ENCODE measurements around the gene LRRC9. TPM values are rescaled to one million over a fixed set of nuclear protein-coding genes. Genes with fewer than 3 reads are reported as not detected.

LRRC9 gene
- not detected for total RNA-seq

- POLR2A ChIA-PET: no interaction called here
- Mint-ChIP-seq H3K27ac (no peak within 1 kb of the TSS), H3K4me1 (peaks cover 5% of the 10 kb centered on the region), H3K36me3 (ENCODE audit: low read depth) (no peaks in the 10 kb centered on the region), H3K9me3 (no peaks in the 10 kb centered on the region), H3K4me3 (peak within 1 kb of the TSS; percentile 16), H3K27me3 (peaks cover 51% of the 10 kb centered on the region)
- DNase-seq: peak; percentile 10
- CTCF ChIA-PET: no interaction called here
These were observed at the start of gene LRRC9 for GRCh38 chr14:59919570-59920377. LRRC9 (plus strand) TSS chr14:59920144.

GRCh38 chr14:59870277-59871165, 49.4 kb upstream of the LRRC9 start, which contains the start of gene RTN1:
RTN1 (minus strand) TSS chr14:59870776; CDS start chr14:59870630, 146 bp downstream.
- peaks cover 65% of the 10 kb centered on the region for H3K27me3 Mint-ChIP-seq
- H3K4me3 Mint-ChIP-seq: peak within 1 kb of the TSS; percentile 69
- CTCF ChIA-PET: no interaction called here
- DNase-seq: peak; percentile 13
- H3K36me3 Mint-ChIP-seq (ENCODE audit: low read depth): peaks cover 3% of the 10 kb centered on the region
- peak within 1 kb of the TSS; percentile 50 for H3K27ac Mint-ChIP-seq
- H3K4me1 Mint-ChIP-seq: peaks cover 4% of the 10 kb centered on the region
- POLR2A ChIA-PET: no interaction called here
- H3K9me3 Mint-ChIP-seq: no peaks in the 10 kb centered on the region

GRCh38 chr14:59871166-59871495, 48.8 kb upstream of the LRRC9 start:
- POLR2A ChIA-PET: no interaction called here
- CTCF ChIA-PET: no interaction called here
- peaks cover 3% of the 10 kb centered on the region for H3K36me3 Mint-ChIP-seq (ENCODE audit: low read depth)
- no peaks in the 10 kb centered on the region for H3K9me3 Mint-ChIP-seq
- H3K4me1 Mint-ChIP-seq: peaks cover 4% of the 10 kb centered on the region
- no peak for DNase-seq
- peak overlapping the region; percentile 50 for H3K27ac Mint-ChIP-seq
- peaks cover 60% of the 10 kb centered on the region for H3K27me3 Mint-ChIP-seq
- H3K4me3 Mint-ChIP-seq: peak overlapping the region; percentile 69

GRCh38 chr14:59882957-59883356, 37.0 kb upstream of the LRRC9 start:
- Mint-ChIP-seq H3K4me3 (no peak overlapping the region), H3K4me1 (no peaks in the 10 kb centered on the region), H3K36me3 (ENCODE audit: low read depth) (no peaks in the 10 kb centered on the region), H3K27ac (no peak overlapping the region), H3K27me3 (peaks cover 18% of the 10 kb centered on the region), H3K9me3 (no peaks in the 10 kb centered on the region)
- no peak for DNase-seq
- POLR2A ChIA-PET: no interaction called here
- CTCF ChIA-PET: no interaction called here

GRCh38 chr14:59890676-59891075, 29.3 kb upstream of the LRRC9 start:
- no peak overlapping the region for H3K27ac Mint-ChIP-seq
- ChIA-PET POLR2A (no interaction called here), CTCF (no interaction called here)

GRCh38 chr14:59895721-59896120, 24.2 kb upstream of the LRRC9 start:
- H3K9me3 Mint-ChIP-seq: no peaks in the 10 kb centered on the region

More at GRCh38 chr14:59890676-59891075, 29.3 kb upstream of the LRRC9 start:
- no peaks in the 10 kb centered on the region for H3K36me3 Mint-ChIP-seq (ENCODE audit: low read depth)
- no peak for DNase-seq
- H3K4me1 Mint-ChIP-seq: no peaks in the 10 kb centered on the region
- no peaks in the 10 kb centered on the region for H3K9me3 Mint-ChIP-seq
- H3K27me3 Mint-ChIP-seq: peaks cover 15% of the 10 kb centered on the region
- no peak overlapping the region for H3K4me3 Mint-ChIP-seq

GRCh38 chr14:59897757-59898383, 22.1 kb upstream of the LRRC9 start:
- H3K27me3 Mint-ChIP-seq: peaks cover 9% of the 10 kb centered on the region
- no peak overlapping the region for H3K27ac Mint-ChIP-seq
- no peak overlapping the region for H3K4me3 Mint-ChIP-seq
- no peak for DNase-seq
- H3K4me1 Mint-ChIP-seq: no peaks in the 10 kb centered on the region
- no peaks in the 10 kb centered on the region for H3K9me3 Mint-ChIP-seq
- ChIA-PET POLR2A (no interaction called here), CTCF (interaction anchor here (1.1 kb wide), 1 partner anchor 66 kb away, joined by 3 read pairs; no protein-coding TSS in a partner anchor)
- no peaks in the 10 kb centered on the region for H3K36me3 Mint-ChIP-seq (ENCODE audit: low read depth)

More at GRCh38 chr14:59895721-59896120, 24.2 kb upstream of the LRRC9 start:
- POLR2A ChIA-PET: no interaction called here
- H3K27ac Mint-ChIP-seq: no peak overlapping the region
- no peak overlapping the region for H3K4me3 Mint-ChIP-seq
- H3K36me3 Mint-ChIP-seq (ENCODE audit: low read depth): no peaks in the 10 kb centered on the region
- CTCF ChIA-PET: no interaction called here
- H3K27me3 Mint-ChIP-seq: peaks cover 7% of the 10 kb centered on the region
- no peak for DNase-seq
- no peaks in the 10 kb centered on the region for H3K4me1 Mint-ChIP-seq

GRCh38 chr14:59900556-59900955, 19.4 kb upstream of the LRRC9 start:
- Mint-ChIP-seq H3K27me3 (peaks cover 9% of the 10 kb centered on the region), H3K36me3 (ENCODE audit: low read depth) (no peaks in the 10 kb centered on the region), H3K27ac (no peak overlapping the region), H3K4me1 (no peaks in the 10 kb centered on the region), H3K4me3 (no peak overlapping the region), H3K9me3 (no peaks in the 10 kb centered on the region)
- ChIA-PET CTCF (no interaction called here), POLR2A (no interaction called here)
- no peak for DNase-seq

- no peaks in the 10 kb centered on the region for H3K9me3 Mint-ChIP-seq
- POLR2A ChIA-PET: no interaction called here
- DNase-seq: no peak
- no peak overlapping the region for H3K4me3 Mint-ChIP-seq
- CTCF ChIA-PET: no interaction called here
- no peaks in the 10 kb centered on the region for H3K36me3 Mint-ChIP-seq (ENCODE audit: low read depth)
- H3K4me1 Mint-ChIP-seq: no peaks in the 10 kb centered on the region
- no peak overlapping the region for H3K27ac Mint-ChIP-seq
- peaks cover 2% of the 10 kb centered on the region for H3K27me3 Mint-ChIP-seq
These were observed 15.8 kb upstream of the LRRC9 start for GRCh38 chr14:59904184-59904583.

GRCh38 chr14:59905188-59905587, 14.8 kb upstream of the LRRC9 start:
- Mint-ChIP-seq H3K36me3 (ENCODE audit: low read depth) (no peaks in the 10 kb centered on the region), H3K27me3 (peaks cover 6% of the 10 kb centered on the region), H3K4me1 (no peaks in the 10 kb centered on the region), H3K4me3 (no peak overlapping the region), H3K27ac (no peak overlapping the region), H3K9me3 (no peaks in the 10 kb centered on the region)
- CTCF ChIA-PET: no interaction called here
- no peak for DNase-seq
- POLR2A ChIA-PET: no interaction called here

- H3K27ac Mint-ChIP-seq: no peak overlapping the region
These were observed 7.5 kb upstream of the LRRC9 start for GRCh38 chr14:59912443-59912842.

GRCh38 chr14:59913187-59913586, 6.8 kb upstream of the LRRC9 start:
- CTCF ChIA-PET: no interaction called here
- POLR2A ChIA-PET: no interaction called here
- no peak for DNase-seq
- Mint-ChIP-seq H3K4me1 (no peaks in the 10 kb centered on the region), H3K4me3 (no peak overlapping the region), H3K27ac (no peak overlapping the region), H3K9me3 (no peaks in the 10 kb centered on the region), H3K27me3 (peaks cover 28% of the 10 kb centered on the region), H3K36me3 (ENCODE audit: low read depth) (no peaks in the 10 kb centered on the region)

More at GRCh38 chr14:59912443-59912842, 7.5 kb upstream of the LRRC9 start:
- H3K4me3 Mint-ChIP-seq: no peak overlapping the region
- H3K4me1 Mint-ChIP-seq: no peaks in the 10 kb centered on the region
- POLR2A ChIA-PET: no interaction called here
- H3K9me3 Mint-ChIP-seq: no peaks in the 10 kb centered on the region
- no peaks in the 10 kb centered on the region for H3K36me3 Mint-ChIP-seq (ENCODE audit: low read depth)
- DNase-seq: no peak
- CTCF ChIA-PET: no interaction called here
- H3K27me3 Mint-ChIP-seq: peaks cover 24% of the 10 kb centered on the region
